Measurements from ENCODE around the gene SDK1. TPM values are rescaled to one million over a fixed set of nuclear protein-coding genes. Genes with fewer than 3 reads are reported as not detected.

Gene SDK1
- total and polyA plus RNA-seq, 8 donors: 1.6 to 11.2 (median 6.6) TPM

DNA sequence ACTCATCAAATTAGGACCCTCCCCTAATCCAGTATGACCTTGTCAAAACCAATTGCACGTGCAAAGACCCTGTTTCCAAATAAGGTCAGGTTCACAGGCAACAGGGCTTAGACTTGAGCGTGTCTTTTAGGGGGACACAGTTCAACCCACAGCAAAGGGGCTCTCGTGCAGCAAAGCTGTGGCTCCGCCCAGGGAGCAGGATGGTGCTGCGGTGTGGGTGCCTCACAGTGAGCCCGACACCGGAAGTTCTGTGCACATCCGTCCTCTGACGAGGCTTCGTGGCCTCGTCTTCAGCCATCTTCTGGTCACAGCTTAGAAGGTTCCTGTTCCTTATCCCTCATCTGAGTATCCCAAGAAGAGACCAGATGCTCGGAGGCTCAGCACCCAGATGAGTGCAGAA, 871.8 kb downstream of the SDK1 start:
- WGBS, 5 donors: 82 to 90% (median 89%) methylated on average over 7 to 12 of the region's 12 CpGs
- Histone ChIP-seq H3K4me3 (no peak overlapping the region), H3K4me1 (no peaks in the 10 kb centered on the region), H3K36me3 (no peaks in the 10 kb centered on the region), H3K9me3 (no peaks in the 10 kb centered on the region), H3K27me3 (no peaks in the 10 kb centered on the region), H3K27ac (no peak overlapping the region)
- intact Hi-C loops (cut with DNase I; ENCODE audit: low total_unique reads): no loop called here
- DNase-seq: no peak
- TF ChIP-seq POLR2A (IDR thresholded peaks at IDR 0.05) (no peak), POLR2AphosphoS5 (IDR thresholded peaks at IDR 0.05) (no peak), EP300 (IDR thresholded peaks at IDR 0.05) (no peak)
- TF ChIP-seq, protein P1, sequence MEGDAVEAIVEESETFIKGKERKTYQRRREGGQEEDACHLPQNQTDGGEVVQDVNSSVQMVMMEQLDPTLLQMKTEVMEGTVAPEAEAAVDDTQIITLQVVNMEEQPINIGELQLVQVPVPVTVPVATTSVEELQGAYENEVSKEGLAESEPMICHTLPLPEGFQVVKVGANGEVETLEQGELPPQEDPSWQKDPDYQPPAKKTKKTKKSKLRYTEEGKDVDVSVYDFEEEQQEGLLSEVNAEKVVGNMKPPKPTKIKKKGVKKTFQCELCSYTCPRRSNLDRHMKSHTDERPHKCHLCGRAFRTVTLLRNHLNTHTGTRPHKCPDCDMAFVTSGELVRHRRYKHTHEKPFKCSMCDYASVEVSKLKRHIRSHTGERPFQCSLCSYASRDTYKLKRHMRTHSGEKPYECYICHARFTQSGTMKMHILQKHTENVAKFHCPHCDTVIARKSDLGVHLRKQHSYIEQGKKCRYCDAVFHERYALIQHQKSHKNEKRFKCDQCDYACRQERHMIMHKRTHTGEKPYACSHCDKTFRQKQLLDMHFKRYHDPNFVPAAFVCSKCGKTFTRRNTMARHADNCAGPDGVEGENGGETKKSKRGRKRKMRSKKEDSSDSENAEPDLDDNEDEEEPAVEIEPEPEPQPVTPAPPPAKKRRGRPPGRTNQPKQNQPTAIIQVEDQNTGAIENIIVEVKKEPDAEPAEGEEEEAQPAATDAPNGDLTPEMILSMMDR (IDR thresholded peaks at IDR 0.05): no peak

DNA sequence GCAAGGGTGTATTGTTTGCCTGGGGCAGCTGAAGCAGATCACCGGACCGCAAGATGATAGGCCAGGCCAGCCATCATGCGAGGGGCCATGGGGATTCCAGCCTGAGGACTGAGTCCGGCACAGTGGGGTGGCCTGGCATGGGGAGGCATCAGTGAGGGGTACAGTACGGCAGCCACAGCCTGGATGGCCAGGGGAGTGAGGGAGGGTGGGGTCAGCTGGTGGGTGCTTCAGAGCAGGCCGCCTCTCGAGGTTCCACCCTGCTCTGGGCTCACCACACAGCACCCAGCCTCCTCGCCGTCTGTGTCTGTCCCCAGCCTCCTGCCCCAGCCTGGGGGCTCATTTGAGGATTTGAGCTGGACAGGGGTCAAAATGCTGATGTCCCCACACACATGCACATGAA, 872.6 kb downstream of the SDK1 start:
- intact Hi-C loops (cut with DNase I; ENCODE audit: low total_unique reads): no loop called here
- DNase-seq: no peak
- TF ChIP-seq, protein P1 (IDR thresholded peaks at IDR 0.05): no peak
- TF ChIP-seq POLR2AphosphoS5 (IDR thresholded peaks at IDR 0.05) (no peak), EP300 (IDR thresholded peaks at IDR 0.05) (no peak), POLR2A (IDR thresholded peaks at IDR 0.05) (no peak)
- WGBS, 5 donors: 83 to 97% (median 92%) methylated on average over 6 to 9 of the region's 9 CpGs
- Histone ChIP-seq H3K27me3 (no peaks in the 10 kb centered on the region), H3K9me3 (no peaks in the 10 kb centered on the region), H3K36me3 (no peaks in the 10 kb centered on the region), H3K4me3 (no peak overlapping the region), H3K27ac (no peak overlapping the region), H3K4me1 (no peaks in the 10 kb centered on the region)

DNA sequence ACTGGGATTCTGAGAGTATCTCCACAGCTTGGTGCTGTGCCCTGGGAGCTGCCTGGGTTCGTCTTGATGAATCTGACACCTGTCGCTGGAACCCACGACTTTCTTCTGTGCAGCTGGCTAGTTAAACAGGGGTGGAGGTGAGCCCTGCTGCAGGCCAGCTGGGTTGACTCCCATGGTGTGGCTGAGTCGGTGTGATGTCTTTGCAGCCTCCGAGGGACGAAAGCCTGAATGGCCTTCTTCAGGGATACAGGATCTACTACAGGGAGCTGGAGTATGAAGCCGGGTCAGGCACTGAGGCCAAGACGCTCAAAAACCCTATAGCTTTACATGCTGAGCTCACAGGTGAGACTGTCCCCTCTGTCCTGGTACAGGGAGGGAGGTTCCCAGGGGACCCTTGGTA, 873.0 kb downstream of the SDK1 start:
- no peak for DNase-seq
- no peak for TF ChIP-seq POLR2AphosphoS5 (IDR thresholded peaks at IDR 0.05)
- no peak for TF ChIP-seq POLR2A (IDR thresholded peaks at IDR 0.05)
- TF ChIP-seq, protein P1 (IDR thresholded peaks at IDR 0.05): no peak
- no peak for TF ChIP-seq EP300 (IDR thresholded peaks at IDR 0.05)
- WGBS, 5 donors: 85 to 93% (median 88%) methylated on average over 5 to 8 of the region's 8 CpGs

DNA sequence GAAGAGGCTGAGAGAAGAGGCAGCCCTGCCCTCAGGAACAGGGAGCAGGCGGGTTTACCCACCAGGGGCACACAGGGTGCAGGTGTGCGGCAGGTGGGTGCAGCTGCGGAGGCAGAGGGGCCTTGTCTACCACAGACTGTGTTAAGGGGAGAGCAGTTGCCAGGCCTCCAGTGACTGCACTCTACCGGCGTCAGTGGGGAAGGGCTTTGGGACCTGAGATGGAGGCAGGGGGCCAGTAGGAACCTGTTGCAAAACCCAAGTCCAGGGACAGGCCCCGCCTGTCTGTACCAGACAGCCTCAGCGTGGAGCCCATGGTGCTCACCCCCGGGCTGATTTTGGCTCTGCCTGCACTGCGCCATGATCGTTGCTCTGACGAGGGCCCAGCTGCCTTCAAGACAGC, 873.4 kb downstream of the SDK1 start:
- no peaks in the 10 kb centered on the region for H3K27me3 ChIP-seq
- WGBS, 5 donors: 92 to 100% (median 93%) methylated on average over 6 to 11 of the region's 11 CpGs
- TF ChIP-seq, protein P1 (IDR thresholded peaks at IDR 0.05): no peak
- no peak for TF ChIP-seq POLR2A (IDR thresholded peaks at IDR 0.05)
- no peak for TF ChIP-seq EP300 (IDR thresholded peaks at IDR 0.05)
- no peak for TF ChIP-seq POLR2AphosphoS5 (IDR thresholded peaks at IDR 0.05)
- DNase-seq: no peak
- no peak overlapping the region for H3K4me3 ChIP-seq
- no peaks in the 10 kb centered on the region for H3K36me3 ChIP-seq
- no peaks in the 10 kb centered on the region for H3K9me3 ChIP-seq
- intact Hi-C loops (cut with DNase I; ENCODE audit: low total_unique reads): no loop called here
- H3K4me1 ChIP-seq: no peaks in the 10 kb centered on the region
- no peak overlapping the region for H3K27ac ChIP-seq

More for the DNA sequence above, 873.0 kb downstream of the SDK1 start:
- Histone ChIP-seq H3K4me3 (no peak overlapping the region), H3K36me3 (no peaks in the 10 kb centered on the region), H3K27me3 (no peaks in the 10 kb centered on the region), H3K4me1 (no peaks in the 10 kb centered on the region), H3K9me3 (no peaks in the 10 kb centered on the region), H3K27ac (no peak overlapping the region)
- intact Hi-C loops (cut with DNase I; ENCODE audit: low total_unique reads): no loop called here
